ENCODE data around the gene DLD.

DNA sequence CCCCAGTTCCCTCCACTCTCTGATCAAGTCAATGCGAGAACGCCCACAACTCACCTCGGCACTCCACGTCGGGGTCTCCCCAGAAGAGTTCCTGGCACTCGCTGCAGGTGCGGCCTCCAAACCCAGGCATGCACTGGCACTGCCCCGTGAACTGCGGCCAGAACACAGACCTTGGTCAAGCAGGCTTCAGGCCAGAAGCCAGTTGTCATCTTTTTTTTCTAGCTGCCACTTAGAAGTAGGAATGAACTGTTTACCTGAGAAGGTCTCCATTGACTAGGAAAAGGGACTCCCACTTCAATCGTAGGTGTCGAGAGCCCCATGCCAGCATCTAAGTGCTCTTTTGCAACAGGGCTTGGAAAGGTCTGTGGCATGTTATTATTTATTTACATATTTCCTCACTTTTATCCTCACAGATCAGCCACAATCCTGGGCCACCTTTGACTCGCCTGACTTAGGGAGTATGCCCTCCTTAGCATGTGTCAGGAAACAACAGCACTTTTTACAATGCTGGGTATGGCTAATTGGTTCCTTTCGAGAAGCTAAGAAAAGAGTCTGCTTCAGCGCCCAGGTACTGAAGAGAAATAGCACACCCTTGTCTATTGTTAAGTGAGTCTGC, 60.3 kb downstream of the DLD start:
- TF ChIP-seq POLR2A (IDR thresholded peaks at IDR 0.05), result no peak
- TF ChIP-seq, protein P1, sequence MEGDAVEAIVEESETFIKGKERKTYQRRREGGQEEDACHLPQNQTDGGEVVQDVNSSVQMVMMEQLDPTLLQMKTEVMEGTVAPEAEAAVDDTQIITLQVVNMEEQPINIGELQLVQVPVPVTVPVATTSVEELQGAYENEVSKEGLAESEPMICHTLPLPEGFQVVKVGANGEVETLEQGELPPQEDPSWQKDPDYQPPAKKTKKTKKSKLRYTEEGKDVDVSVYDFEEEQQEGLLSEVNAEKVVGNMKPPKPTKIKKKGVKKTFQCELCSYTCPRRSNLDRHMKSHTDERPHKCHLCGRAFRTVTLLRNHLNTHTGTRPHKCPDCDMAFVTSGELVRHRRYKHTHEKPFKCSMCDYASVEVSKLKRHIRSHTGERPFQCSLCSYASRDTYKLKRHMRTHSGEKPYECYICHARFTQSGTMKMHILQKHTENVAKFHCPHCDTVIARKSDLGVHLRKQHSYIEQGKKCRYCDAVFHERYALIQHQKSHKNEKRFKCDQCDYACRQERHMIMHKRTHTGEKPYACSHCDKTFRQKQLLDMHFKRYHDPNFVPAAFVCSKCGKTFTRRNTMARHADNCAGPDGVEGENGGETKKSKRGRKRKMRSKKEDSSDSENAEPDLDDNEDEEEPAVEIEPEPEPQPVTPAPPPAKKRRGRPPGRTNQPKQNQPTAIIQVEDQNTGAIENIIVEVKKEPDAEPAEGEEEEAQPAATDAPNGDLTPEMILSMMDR (IDR thresholded peaks at IDR 0.05), result no peak
- no peak for TF ChIP-seq POLR2AphosphoS5 (IDR thresholded peaks at IDR 0.05)
